GM12874 (cell line): Measurements from ENCODE around the gene LRRC73.

Experiments used
- TF ChIP-seq, protein P1 (sequence below): IDR thresholded peaks from 2 replicates; pipeline ENCODE4 v1.5.1; 2011; ENCODE audit warnings: low read depth, mild to moderate bottlenecking, control low read depth, low read length, moderate library complexity; ENCODE audit not compliant: insufficient read depth

The LRRC73 gene, protein sequence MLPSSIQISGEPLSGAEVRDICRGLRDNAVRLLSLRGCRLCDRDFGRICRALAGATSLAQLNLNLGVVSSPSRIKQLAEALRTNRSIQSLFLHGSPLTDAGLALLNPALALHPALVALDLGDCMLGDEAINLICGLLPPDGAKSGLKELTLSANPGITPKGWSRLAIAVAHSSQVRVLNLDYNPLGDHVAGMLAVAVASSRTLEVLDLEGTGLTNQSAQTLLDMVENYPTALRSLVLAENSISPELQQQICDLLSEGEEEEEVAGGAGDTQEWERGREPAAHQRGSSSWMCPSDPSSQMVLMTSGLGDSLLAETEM

GRCh38 chr6:43509984-43510826, at the start of gene LRRC73:
LRRC73 (minus strand) TSS chr6:43510346; CDS start chr6:43509785, 561 bp downstream.
- TF ChIP-seq, protein P1, sequence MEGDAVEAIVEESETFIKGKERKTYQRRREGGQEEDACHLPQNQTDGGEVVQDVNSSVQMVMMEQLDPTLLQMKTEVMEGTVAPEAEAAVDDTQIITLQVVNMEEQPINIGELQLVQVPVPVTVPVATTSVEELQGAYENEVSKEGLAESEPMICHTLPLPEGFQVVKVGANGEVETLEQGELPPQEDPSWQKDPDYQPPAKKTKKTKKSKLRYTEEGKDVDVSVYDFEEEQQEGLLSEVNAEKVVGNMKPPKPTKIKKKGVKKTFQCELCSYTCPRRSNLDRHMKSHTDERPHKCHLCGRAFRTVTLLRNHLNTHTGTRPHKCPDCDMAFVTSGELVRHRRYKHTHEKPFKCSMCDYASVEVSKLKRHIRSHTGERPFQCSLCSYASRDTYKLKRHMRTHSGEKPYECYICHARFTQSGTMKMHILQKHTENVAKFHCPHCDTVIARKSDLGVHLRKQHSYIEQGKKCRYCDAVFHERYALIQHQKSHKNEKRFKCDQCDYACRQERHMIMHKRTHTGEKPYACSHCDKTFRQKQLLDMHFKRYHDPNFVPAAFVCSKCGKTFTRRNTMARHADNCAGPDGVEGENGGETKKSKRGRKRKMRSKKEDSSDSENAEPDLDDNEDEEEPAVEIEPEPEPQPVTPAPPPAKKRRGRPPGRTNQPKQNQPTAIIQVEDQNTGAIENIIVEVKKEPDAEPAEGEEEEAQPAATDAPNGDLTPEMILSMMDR = no peak

GRCh38 chr6:43559328-43559727, 49.2 kb upstream of the LRRC73 start:
- TF ChIP-seq, protein P1 = no peak

DNA sequence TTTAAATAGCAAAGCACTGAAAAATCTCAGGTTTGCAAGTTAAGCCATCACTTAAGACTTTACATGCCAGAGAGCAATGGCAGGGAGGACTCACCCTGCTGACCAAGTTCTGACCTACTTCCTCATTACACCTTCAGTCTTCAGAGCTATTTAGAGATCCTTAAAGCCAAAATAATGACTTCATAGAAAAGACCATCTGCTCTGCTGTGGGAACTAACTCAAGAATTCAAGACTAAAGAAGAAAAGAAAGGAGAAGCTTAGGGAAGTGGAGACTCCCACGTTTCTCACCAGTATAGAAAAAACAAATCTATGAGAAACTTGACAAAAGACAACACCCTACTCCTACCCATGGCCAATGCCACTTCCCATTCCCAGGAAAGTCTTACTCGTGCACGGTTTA, 37.1 kb upstream of the LRRC73 start:
- TF ChIP-seq, protein P1 = no peak

DNA sequence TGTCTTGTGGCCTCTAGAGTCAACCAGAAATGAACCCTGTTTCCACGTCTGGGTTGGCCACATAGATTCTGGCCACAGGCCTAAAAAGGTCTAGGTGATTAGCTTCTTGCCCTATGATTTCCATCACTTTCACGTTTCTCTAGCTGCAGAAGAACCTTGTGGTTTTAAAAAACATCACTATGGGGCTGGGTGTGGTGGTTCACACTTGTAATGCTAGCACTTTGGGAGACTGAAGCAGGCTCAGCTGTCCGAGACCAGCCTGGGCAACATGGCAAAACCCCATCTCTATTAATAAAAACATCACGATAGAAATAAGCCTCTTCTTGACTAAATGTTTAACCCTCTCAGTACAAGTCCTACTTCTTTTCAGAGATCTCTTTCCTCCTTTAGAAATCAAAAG, 34.3 kb upstream of the LRRC73 start:
- TF ChIP-seq, protein P1 = no peak

GRCh38 chr6:43541774-43542471, 31.8 kb upstream of the LRRC73 start:
- TF ChIP-seq, protein P1 = no peak

DNA sequence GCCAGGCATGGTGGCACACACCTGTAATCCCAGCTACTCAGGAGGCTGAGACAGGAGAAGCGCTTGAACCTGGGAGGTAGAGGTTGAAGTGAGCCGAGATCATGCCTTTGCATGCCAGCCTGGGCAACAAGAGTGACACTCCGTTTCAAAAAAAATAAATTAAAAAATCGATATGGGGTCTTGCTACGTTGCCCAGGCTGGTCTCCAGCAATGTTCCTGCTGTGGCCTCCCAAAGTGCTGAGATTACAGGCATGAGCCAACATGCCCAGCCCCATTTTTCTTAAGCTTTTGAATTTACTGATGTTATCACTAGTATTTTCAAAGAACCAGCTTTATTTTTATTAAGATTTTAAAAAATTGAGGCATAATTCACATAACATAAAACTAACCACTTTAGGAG, 30.4 kb upstream of the LRRC73 start:
- TF ChIP-seq, protein P1 = no peak

DNA sequence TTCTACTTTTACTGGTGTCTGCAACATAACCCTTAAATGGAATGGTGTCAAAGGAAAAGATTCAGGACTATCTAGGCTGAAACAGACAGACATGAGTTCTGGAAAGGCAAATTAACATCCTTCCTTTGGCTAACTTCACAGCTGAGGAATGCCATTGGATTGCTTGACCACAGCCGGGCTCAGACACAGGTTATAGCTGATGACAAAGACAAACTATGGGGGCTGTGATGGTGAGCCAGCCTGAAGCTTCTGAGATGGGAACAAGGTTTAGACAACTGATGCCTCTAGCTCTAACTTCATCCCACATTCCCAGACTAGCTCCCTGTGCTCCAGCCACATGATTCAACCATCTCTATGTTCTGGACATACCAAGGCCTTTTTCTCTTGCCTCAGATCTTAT, 22.1 kb upstream of the LRRC73 start:
- TF ChIP-seq, protein P1 = no peak
